OCI-LY7 (cell line): ENCODE measurements around the gene HAND1. TPM values are rescaled to one million over a fixed set of nuclear protein-coding genes. Genes with fewer than 3 reads are reported as not detected.

ENCODE experiments used
- BruUV-seq: library from RNA; stranded (reverse); fragments of 400-500 nt; replicated peaks from 2 replicates; lab custom pipeline; 2021; lab: Mats Ljungman, UMichigan
- CTCF ChIA-PET: fragments of 300-600 bp; sonication (Branson Sonifier 250); formaldehyde crosslinking; loops from one replicate; lab custom pipeline; 2022; ENCODE audit warnings: antibody characterized with exemption; ENCODE audit not compliant: unreplicated experiment; lab: Charles Lee
- POLR2A ChIA-PET: fragments of 300-600 bp; sonication (Branson Sonifier 250); formaldehyde crosslinking; loops from one replicate; lab custom pipeline; 2022; ENCODE audit warnings: antibody characterized with exemption; lab: Charles Lee
- DNase-seq: peaks from one replicate; pipeline ENCODE4 v3.0.0-alpha.2; 2015; ENCODE audit warnings: low spot score
- H2AFZ ChIP-seq: fragments of 200-600 bp; sonication (generic), shearing (Covaris generic); 2 replicates; pipeline ENCODE4 v1.6.1; 2014; ENCODE audit warnings: mild to moderate bottlenecking, antibody characterized with exemption, low read length, moderate library complexity
- H3K27ac ChIP-seq: fragments of 200-600 bp; sonication (generic); 2 replicates; pipeline ENCODE4 v1.5.1; 2014; ENCODE audit warnings: mixed run types, low read depth, mild to moderate bottlenecking, moderate library complexity, low read length, inconsistent platforms; ENCODE audit not compliant: poor library complexity, severe bottlenecking
- H3K36me3 ChIP-seq: fragments of 200-600 bp; sonication (generic); 2 replicates; pipeline ENCODE4 v1.6.1; 2014; ENCODE audit warnings: mild to moderate bottlenecking, antibody characterized with exemption, low read length, moderate library complexity, mixed read lengths; ENCODE audit not compliant: insufficient read depth
- H3K4me1 ChIP-seq: fragments of 200-600 bp; sonication (generic); 2 replicates; pipeline ENCODE4 v1.5.1; 2014; ENCODE audit warnings: mild to moderate bottlenecking, low read length; ENCODE audit not compliant: insufficient read depth, poor library complexity, severe bottlenecking
- H3K4me2 ChIP-seq: fragments of 200-600 bp; sonication (generic); 2 replicates; pipeline ENCODE4 v1.6.1; 2014; ENCODE audit warnings: mild to moderate bottlenecking, low read length
- H3K4me3 ChIP-seq: fragments of 200-600 bp; sonication (generic); 2 replicates; pipeline ENCODE4 v1.5.1; 2014; ENCODE audit warnings: mild to moderate bottlenecking, low read depth, low read length; ENCODE audit not compliant: poor library complexity, severe bottlenecking
- H3K79me2 ChIP-seq: fragments of 200-600 bp; sonication (generic); 2 replicates; pipeline ENCODE4 v1.6.1; 2016; ENCODE audit warnings: low read depth, mild to moderate bottlenecking, low read length, moderate library complexity, mixed read lengths; ENCODE audit not compliant: insufficient read depth
- H3K9me2 ChIP-seq: fragments of 200-600 bp; sonication (generic); 2 replicates; pipeline ENCODE4 v1.6.1; 2016; ENCODE audit warnings: mild to moderate bottlenecking, low read length, mixed read lengths; ENCODE audit not compliant: insufficient read depth
- H3K9me3 ChIP-seq: fragments of 200-600 bp; sonication (generic); 2 replicates; pipeline ENCODE4 v1.6.1; 2014; ENCODE audit warnings: mild to moderate bottlenecking, mixed run types, low read length, mixed read lengths
- H4K20me1 ChIP-seq: fragments of 200-600 bp; sonication (generic); 2 replicates; pipeline ENCODE4 v1.6.1; 2014; ENCODE audit warnings: mild to moderate bottlenecking, antibody characterized with exemption, low read length, moderate library complexity, mixed read lengths; ENCODE audit not compliant: insufficient read depth
- CTCF ChIP-seq: fragments of 200-600 bp; sonication (generic); conservative IDR thresholded peaks from 2 replicates; pipeline ENCODE4 v1.5.1; 2014; ENCODE audit warnings: mild to moderate bottlenecking, antibody characterized with exemption, low read length, moderate library complexity, mixed read lengths
- EZH2phosphoT487 ChIP-seq: fragments of 200-600 bp; sonication (generic); IDR thresholded peaks from 2 replicates; pipeline ENCODE4 v1.6.1; 2018; ENCODE audit warnings: low read depth, borderline replicate concordance, mild to moderate bottlenecking, mixed run types, antibody characterized with exemption, low read length, moderate library complexity, mixed read lengths
- intact Hi-C: fragments of 100-400 bp; cut with micrococcal nuclease; formaldehyde crosslinking; loops from one replicate; pipeline ENCODE4 v1.10.0; 2022; ENCODE audit not compliant: unreplicated experiment
- total RNA-seq, 2 experiments: library from RNA; depleted of rRNA in 1 of 2; stranded (reverse); fragments of >200 nt in 1 of 2; shearing (Covaris generic) in 1 of 2; gene quantifications; 2 replicates each; pipeline ENCODE4 v1.2.3, GENCODE V29; 2014 to 2022

HAND1 gene
- total RNA-seq, 2 experiments from 2014 or later: not detected

DNA sequence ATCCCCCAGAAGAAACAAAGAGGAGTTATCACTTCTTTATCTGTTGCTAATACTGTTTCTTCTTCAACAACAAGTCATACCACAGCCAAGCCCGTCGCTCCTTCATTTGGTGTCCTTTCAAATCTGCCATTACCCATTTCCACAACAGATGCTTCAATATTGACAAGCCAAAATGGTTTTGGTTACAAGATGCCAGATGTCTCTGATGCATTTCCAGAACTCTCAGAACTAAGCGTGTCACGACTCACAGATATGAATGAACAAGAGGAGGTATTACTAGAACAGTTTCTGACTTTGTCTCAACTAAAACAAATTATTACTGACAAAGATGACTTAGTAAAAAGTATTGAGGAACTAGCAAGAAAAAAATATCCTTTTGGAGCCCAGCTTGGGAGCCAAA, 16.0 kb upstream of the HAND1 start:
- intact Hi-C loops: no loop called here
- H3K4me1 ChIP-seq: no peaks in the 10 kb centered on the region
- POLR2A ChIA-PET: interaction anchor here (0.5 kb wide), 1 partner anchor 138 kb away, joined by 5 read pairs; no protein-coding TSS in a partner anchor
- no peak overlapping the region for H3K4me3 ChIP-seq
- no peak overlapping the region for H3K4me2 ChIP-seq
- no peak overlapping the region for H2AFZ ChIP-seq
- CTCF ChIA-PET: no interaction called here
- DNase-seq: no peak
- no peaks in the 10 kb centered on the region for H4K20me1 ChIP-seq
- BruUV-seq: no TSS peak
- H3K27ac ChIP-seq: no peak overlapping the region
- H3K79me2 ChIP-seq: no peaks in the 10 kb centered on the region
- H3K36me3 ChIP-seq: no peaks in the 10 kb centered on the region
- no peaks in the 10 kb centered on the region for H3K9me3 ChIP-seq
- no peak for TF ChIP-seq EZH2phosphoT487
- no peak for TF ChIP-seq CTCF
- no peaks in the 10 kb centered on the region for H3K9me2 ChIP-seq

GRCh38 chr5:154493274-154493673, 15.2 kb upstream of the HAND1 start:
- no peak overlapping the region for H2AFZ ChIP-seq
- ChIA-PET POLR2A (no interaction called here), CTCF (no interaction called here)
- H3K4me3 ChIP-seq: no peak overlapping the region
- H3K9me2 ChIP-seq: no peaks in the 10 kb centered on the region
- H3K4me2 ChIP-seq: no peak overlapping the region
- no peak overlapping the region for H3K27ac ChIP-seq
- BruUV-seq: no TSS peak
- H3K9me3 ChIP-seq: no peaks in the 10 kb centered on the region
- intact Hi-C loops: no loop called here
- no peaks in the 10 kb centered on the region for H3K79me2 ChIP-seq
- no peaks in the 10 kb centered on the region for H3K36me3 ChIP-seq
- no peak for DNase-seq
- TF ChIP-seq EZH2phosphoT487 (no peak), CTCF (no peak)
- H4K20me1 ChIP-seq: no peaks in the 10 kb centered on the region
- H3K4me1 ChIP-seq: no peaks in the 10 kb centered on the region

- Histone ChIP-seq H3K79me2 (no peaks in the 10 kb centered on the region), H4K20me1 (no peaks in the 10 kb centered on the region), H3K9me3 (no peaks in the 10 kb centered on the region), H2AFZ (no peak overlapping the region), H3K4me2 (no peak overlapping the region), H3K4me1 (no peaks in the 10 kb centered on the region), H3K4me3 (no peak overlapping the region), H3K36me3 (no peaks in the 10 kb centered on the region), H3K9me2 (no peaks in the 10 kb centered on the region), H3K27ac (no peak overlapping the region)
- no TSS peak for BruUV-seq
- TF ChIP-seq CTCF: no peak
- TF ChIP-seq EZH2phosphoT487: no peak
- ChIA-PET POLR2A (interaction anchor here (0.8 kb wide), 1 partner anchor 447 kb away, joined by 6 read pairs; no protein-coding TSS in a partner anchor), CTCF (no interaction called here)
- DNase-seq: no peak
- intact Hi-C loops: no loop called here
Measured at GRCh38 chr5:154491941-154492340, 13.9 kb upstream of the HAND1 start.
